Stimulated activated CD8-positive, alpha-beta memory T cell treated with anti-CD3 and anti-CD28 coated beads, Interleukin-15, amount 100 ng/mL, for 1 hour (primary cell): ENCODE results near the gene ADGRG6.

ENCODE experiments used
- DNase-seq: peaks from one replicate; pipeline ENCODE4 v3.0.0-alpha.2; 2020; ENCODE audit warnings: low read depth

ADGRG6 gene

DNA sequence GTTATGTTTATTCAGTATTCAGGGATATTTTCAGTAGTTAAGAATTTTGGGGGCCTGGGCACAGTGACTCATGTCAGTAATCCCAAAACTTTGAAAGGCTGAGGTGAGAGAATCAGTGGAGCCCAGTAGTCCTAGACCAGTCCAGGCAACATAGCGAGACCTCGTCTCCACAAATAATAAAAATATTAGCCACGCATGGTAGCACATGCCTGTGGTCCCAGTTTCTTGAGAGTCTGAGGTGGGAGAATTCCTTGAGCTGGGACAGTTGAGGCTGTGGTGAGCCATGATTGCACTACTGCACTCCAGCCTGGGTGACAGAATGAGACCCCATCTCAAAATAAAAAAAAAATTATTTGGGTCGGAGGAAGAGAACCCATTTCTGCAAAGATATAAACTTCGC is 20.3 kb downstream of the ADGRG6 start:
- DNase-seq: no peak

- DNase-seq: no peak
Measured at GRCh38 chr6:142322504-142323198, 20.8 kb downstream of the ADGRG6 start.

- DNase-seq: no peak
Measured at GRCh38 chr6:142323377-142323776, 21.6 kb downstream of the ADGRG6 start.

DNA sequence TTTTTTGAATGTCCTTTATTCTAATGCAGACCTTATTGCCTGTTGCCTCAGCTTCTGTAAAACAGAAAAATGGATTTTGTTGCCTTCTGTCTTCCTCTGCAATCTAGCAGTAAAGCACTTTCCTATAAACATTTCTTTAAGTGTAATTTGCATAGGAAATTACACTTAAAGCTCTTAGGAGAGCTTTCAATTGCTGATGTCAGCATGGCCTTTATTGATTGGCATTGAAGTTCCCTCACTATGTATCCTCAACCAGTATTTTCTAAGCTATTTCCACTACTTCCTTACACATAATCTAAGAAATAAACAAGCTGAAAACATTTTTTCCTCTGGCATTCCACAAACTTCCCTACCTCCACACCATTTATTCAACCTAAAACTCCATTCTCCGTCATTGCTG is 22.3 kb downstream of the ADGRG6 start:
- DNase-seq: no peak

GRCh38 chr6:142325111-142325510 is 23.3 kb downstream of the ADGRG6 start:
- no peak for DNase-seq

DNA sequence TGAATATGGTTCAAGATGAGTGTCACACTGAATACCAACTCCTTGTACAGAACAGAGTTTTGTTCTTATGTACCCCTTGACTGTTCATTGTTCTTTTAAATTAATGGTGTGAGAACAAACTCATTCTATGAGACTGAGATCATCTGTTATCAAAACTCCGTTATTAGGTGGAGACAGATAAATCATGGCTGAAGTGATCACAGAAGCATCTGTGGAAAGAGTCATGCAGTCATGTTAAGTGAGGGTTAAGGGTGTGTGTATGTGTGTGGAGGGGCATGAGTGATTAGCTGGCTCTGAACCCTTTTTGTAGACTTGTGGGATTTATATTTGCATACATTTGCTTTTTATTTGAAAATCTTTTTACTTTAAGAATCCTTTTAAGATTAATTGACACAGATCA is 24.7 kb downstream of the ADGRG6 start:
- DNase-seq: no peak

GRCh38 chr6:142328070-142328469 is 26.3 kb downstream of the ADGRG6 start:
- no peak for DNase-seq

DNA sequence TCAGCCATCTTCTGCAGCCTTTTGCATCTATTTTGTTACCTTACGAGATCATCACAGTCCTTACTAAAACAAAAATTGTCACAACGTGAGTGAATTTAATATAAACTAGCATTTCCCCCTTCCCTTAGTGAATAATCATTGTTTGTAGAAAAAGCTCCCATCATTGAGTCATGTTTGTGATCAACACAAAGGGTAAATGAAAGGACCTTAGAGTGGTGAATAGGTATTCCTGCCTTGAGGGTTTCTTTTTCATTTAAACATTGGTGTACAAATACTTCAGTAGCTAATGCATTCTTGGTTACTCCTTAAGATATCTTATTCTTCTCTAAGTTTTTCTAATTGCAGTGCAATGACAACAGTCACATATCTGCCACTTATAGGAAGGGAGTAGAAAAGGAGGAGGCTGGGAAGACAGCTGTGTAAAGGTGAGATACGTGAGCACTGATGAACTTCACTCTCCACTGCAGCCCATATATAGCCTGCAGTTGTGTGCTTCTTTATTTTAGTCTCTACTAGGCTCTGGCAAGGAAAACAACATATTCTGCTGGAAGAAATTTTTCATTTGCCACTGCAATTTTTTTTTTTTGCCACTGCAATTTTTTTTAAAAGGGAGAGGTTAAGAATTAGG is 27.8 kb downstream of the ADGRG6 start:
- DNase-seq: no peak

GRCh38 chr6:142331075-142331551 is 29.3 kb downstream of the ADGRG6 start:
- no peak for DNase-seq

- no peak for DNase-seq
Measured at GRCh38 chr6:142331601-142332000, 29.8 kb downstream of the ADGRG6 start.

DNA sequence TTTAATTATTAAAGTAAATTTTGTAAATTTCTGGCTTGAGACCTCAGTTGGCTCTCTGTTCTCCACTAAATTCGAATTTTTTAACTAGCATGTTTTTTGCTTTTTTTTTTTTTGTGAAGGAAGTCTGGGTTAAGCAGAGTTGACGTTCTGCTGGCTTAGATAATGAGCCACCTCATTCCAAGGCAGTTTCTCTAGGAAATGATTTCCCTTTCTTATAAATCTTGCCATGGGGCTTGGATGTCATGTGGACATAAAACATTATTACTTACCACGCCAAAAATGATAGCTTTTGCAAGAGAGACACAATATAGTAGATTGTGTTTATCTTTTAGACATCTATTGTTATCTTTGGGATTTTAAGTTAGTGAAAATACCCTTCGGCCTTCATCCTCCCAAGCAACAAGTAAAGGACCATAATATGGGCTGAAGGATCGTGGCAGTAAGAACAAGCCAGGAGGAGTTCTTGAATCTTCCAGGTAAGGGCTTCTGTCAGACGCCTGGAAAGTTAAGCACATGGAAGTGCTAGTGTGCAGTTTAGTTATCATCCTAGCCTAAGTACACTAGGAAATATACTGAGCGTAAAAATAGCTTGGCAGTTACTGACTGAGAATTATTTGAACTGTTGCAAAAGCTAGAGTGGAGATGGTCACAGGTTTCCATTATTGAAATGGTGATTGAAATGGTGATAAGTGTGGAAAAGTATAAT is 30.7 kb downstream of the ADGRG6 start:
- DNase-seq: no peak

- DNase-seq: no peak
Measured at GRCh38 chr6:142333431-142333830, 31.6 kb downstream of the ADGRG6 start.

DNA sequence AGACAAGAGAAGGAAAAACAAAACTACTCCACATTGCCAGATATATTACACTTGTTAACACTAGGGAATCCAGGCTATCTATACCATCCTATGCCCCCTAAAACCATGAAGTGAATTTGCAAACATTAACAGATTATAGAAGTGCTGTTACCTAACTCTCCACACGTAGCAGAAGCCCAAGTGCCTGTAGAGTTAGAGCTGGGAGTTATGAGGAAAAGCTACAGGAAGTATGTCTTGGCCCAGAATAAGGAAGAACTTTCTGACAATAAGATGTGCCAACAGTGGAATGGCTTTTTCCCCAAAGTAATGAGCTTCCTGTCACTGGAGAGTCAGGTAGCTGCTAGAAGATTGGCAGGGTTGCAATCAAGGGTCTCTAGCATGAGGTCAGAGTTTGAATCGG is 32.5 kb downstream of the ADGRG6 start:
- DNase-seq: no peak

- no peak for DNase-seq
Measured at GRCh38 chr6:142335415-142335814, 33.6 kb downstream of the ADGRG6 start.

GRCh38 chr6:142336183-142336582 is 34.4 kb downstream of the ADGRG6 start:
- DNase-seq: no peak

GRCh38 chr6:142336787-142337186 is 35.0 kb downstream of the ADGRG6 start:
- DNase-seq: no peak

DNA sequence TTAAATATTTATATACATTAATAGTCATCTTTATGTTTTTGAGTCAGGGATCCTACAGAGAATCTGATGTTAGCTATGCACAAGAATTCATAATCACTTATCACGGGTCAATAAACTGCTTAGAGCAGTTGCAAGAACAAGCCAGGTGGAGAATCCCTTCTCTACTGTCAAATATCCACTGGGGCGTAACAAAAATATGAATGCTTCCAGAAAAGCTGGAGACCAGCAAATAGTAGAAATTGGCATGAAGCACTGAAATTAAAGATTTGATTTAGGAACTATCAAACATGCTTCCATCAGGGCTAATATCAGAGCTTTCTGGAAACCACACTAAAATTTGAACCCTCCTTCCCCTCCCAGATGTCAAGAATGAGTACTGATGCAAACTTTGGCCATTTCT is 37.3 kb downstream of the ADGRG6 start:
- DNase-seq: no peak

- no peak for DNase-seq
Measured at GRCh38 chr6:142339968-142340658, 38.3 kb downstream of the ADGRG6 start.

DNA sequence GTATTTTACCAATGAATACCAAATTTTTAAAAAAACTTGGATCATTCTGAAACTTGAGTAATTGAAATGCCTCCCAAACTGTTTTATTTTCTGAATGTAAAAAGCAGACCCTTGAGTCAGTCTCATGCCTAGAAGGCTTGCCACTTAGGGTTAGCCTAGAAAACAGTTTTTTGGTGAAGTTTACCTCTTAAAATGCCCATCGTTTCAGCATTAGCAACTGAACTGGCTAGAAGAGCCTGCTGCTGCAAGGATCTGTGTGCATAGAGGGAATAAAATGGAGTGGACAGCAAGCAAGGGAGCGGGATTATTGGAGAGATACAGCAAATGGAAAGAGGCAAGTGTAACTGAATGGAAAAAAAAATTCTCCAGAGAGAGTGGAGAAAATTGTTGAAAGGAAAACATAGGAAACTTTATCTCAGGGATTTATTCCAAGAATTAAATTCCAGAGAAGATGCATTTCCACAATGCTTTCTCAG is 40.1 kb downstream of the ADGRG6 start:
- no peak for DNase-seq

DNA sequence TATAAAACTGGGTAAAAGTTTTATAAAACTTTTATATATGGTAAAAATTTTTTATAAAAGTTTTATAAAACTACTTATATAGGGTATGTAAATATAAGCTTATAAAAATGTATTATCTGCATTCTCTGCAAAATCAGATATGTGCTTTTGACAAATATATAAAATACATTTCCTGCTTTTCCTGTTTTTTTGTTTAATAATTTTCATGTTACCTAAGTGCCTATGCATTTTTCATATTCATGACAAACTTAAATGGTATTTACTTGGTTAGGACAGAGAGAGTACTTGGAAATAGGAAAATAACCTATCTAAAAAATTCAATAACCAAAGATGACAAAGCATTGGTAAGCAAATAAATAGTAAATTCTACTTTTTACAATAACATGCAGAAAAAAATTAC is 41.2 kb downstream of the ADGRG6 start:
- DNase-seq: no peak

GRCh38 chr6:142343938-142344337 is 42.1 kb downstream of the ADGRG6 start:
- DNase-seq: no peak

GRCh38 chr6:142345261-142345660 is 43.5 kb downstream of the ADGRG6 start:
- no peak for DNase-seq
